ENCODE data around the gene IMP4.

- TF ChIP-seq REST (IDR thresholded peaks at IDR 0.05; ENCODE audit: low read depth) (no peak), RAD21 (IDR thresholded peaks at IDR 0.05; ENCODE audit: low read depth) (no peak), EP300 (IDR thresholded peaks at IDR 0.05; ENCODE audit: borderline replicate concordance) (no peak), MAX (IDR thresholded peaks at IDR 0.05) (no peak), ZBTB7A (IDR thresholded peaks at IDR 0.05; ENCODE audit: low read depth) (no peak), CREB1 (IDR thresholded peaks at IDR 0.05; ENCODE audit: low read depth) (no peak), USF1 (IDR thresholded peaks at IDR 0.05) (no peak), TAF1 (IDR thresholded peaks at IDR 0.05; ENCODE audit: low read depth) (no peak)
Measured at GRCh38 chr2:130300970-130301348, 41.7 kb upstream of the IMP4 start.

Measured in Ishikawa (cell line).